Stimulated activated naive CD4-positive, alpha-beta T cell (primary cell): ENCODE measurements around the gene ELN.
"Not testable (repeated sequence)": the region's sequence is repeated elsewhere in the genome, so short reads cannot be mapped to it uniquely, and the experiment has no call there.

ENCODE experiments used
- DNase-seq, 6 experiments: peaks; one replicate each; lab custom pipeline; 2025; lab: John Stamatoyannopoulos, UW

ELN gene

GRCh38 chr7:74027683-74028320 lies at the start of gene ELN:
Gene ELN (plus strand): TSS chr7:74028173. CDS start chr7:74028188, 15 bp downstream.
- no peak for DNase-seq

GRCh38 chr7:73978661-73979563 lies 49.1 kb upstream of the ELN start:
- no peak for DNase-seq

GRCh38 chr7:73979656-73980055 lies 48.3 kb upstream of the ELN start:
- DNase-seq = not testable (repeated sequence)

- DNase-seq = no peak
These were observed 47.8 kb upstream of the ELN start for GRCh38 chr7:73980206-73980605.

- no peak for DNase-seq
These were observed 46.0 kb upstream of the ELN start for GRCh38 chr7:73981933-73982332.

GRCh38 chr7:73983437-73984164 lies 44.4 kb upstream of the ELN start:
- no peak for DNase-seq

- no peak for DNase-seq
These were observed 43.3 kb upstream of the ELN start for GRCh38 chr7:73984481-73985205.

GRCh38 chr7:73985737-73986141 lies 42.2 kb upstream of the ELN start:
- no peak for DNase-seq

GRCh38 chr7:73986158-73986631 lies 41.8 kb upstream of the ELN start:
- DNase-seq = no peak

GRCh38 chr7:73987298-73987697 lies 40.7 kb upstream of the ELN start:
- no peak for DNase-seq

GRCh38 chr7:73988197-73988596 lies 39.8 kb upstream of the ELN start:
- no peak for DNase-seq

GRCh38 chr7:73991522-73992100 lies 36.4 kb upstream of the ELN start:
- DNase-seq = no peak

GRCh38 chr7:73992101-73992562 lies 35.8 kb upstream of the ELN start:
- no peak for DNase-seq

- no peak for DNase-seq
These were observed 34.0 kb upstream of the ELN start for GRCh38 chr7:73994023-73994422.

- no peak for DNase-seq
These were observed 33.2 kb upstream of the ELN start for GRCh38 chr7:73994761-73995160.

- no peak for DNase-seq
These were observed 32.6 kb upstream of the ELN start for GRCh38 chr7:73995330-73995729.

- DNase-seq = no peak
These were observed 32.0 kb upstream of the ELN start for GRCh38 chr7:73995821-73996511.

- no peak for DNase-seq
These were observed 30.9 kb upstream of the ELN start for GRCh38 chr7:73997056-73997455.

GRCh38 chr7:73999664-74000435 lies 28.1 kb upstream of the ELN start:
- DNase-seq = no peak
